Mucosa of descending colon (tissue), 3 donors: Measurements from ENCODE around the gene UGT1A1. TPM values are rescaled to one million over a fixed set of nuclear protein-coding genes. Genes with fewer than 3 reads are reported as not detected.

ENCODE experiments used
- ATAC-seq: fragments of 200-7000 bp; cut with Tn5 transposase; one replicate; pipeline ENCODE4 v1.9.1; 2020; ENCODE audit warnings: mild to moderate bottlenecking, moderate library complexity
- DNase-seq, 3 donors: peaks; one replicate each; pipeline ENCODE4 v3.0.0-alpha.2; 2020
- H3K36me3 ChIP-seq: fragments of 200-600 bp; one replicate; pipeline ENCODE4 v1.8.0; 2021; ENCODE audit warnings: low read depth, mild to moderate bottlenecking
- H3K4me1 ChIP-seq: fragments of 200-600 bp; one replicate; pipeline ENCODE4 v1.8.0; 2021; ENCODE audit warnings: low read depth, mild to moderate bottlenecking
- H3K4me3 ChIP-seq: fragments of 200-600 bp; one replicate; pipeline ENCODE4 v1.8.0; 2021; ENCODE audit warnings: mild to moderate bottlenecking
- H3K9me3 ChIP-seq: fragments of 200-600 bp; one replicate; pipeline ENCODE4 v1.8.0; 2021; ENCODE audit warnings: mild to moderate bottlenecking
- CTCF ChIP-seq: fragments of 200-600 bp; IDR thresholded peaks from one replicate; pipeline ENCODE4 v1.8.0; 2022; ENCODE audit warnings: antibody characterized with exemption, mild to moderate bottlenecking
- intact Hi-C, 2 donors: fragments of 100-400 bp; cut with DNase I in 1 of 2; cut with micrococcal nuclease in 1 of 2; formaldehyde crosslinking; loops; one replicate each; pipeline versions ENCODE4 v1.11.0 to v1.11.1; 2022; cut with DNase I, micrococcal nuclease
- total RNA-seq, 3 donors: library from RNA; stranded (reverse); fragmentation: NEBNext Ultra II Directional in 2 of 3; extraction: Animal tissue kit (Norgen Biotek cat#: 25700) in 2 of 3; gene quantifications; one replicate each; pipeline versions ENCODE4 v1.2.1 to v1.2.4, GENCODE V29; 2021 to 2023
- donor health status: DM: no; HTN: no; CAD: no; lungs with moderate emphysema.
- donor health status: DM: no; HTN: no; CAD: no.
- donor health status: DM: no; HTN: yes; CAD: no.

Gene UGT1A1
- total RNA-seq, 3 donors from 2014 or later = 4.0 to 7.0 (median 4.9) TPM

GRCh38 chr2:233803994-233804393 lies 43.9 kb downstream of the UGT1A1 start:
- no peak overlapping the region for H3K4me3 ChIP-seq
- intact Hi-C loops = no loop called here
- no peaks in the 10 kb centered on the region for H3K4me1 ChIP-seq
- DNase-seq (no peak), ATAC-seq (no peak)
- no peaks in the 10 kb centered on the region for H3K9me3 ChIP-seq
- TF ChIP-seq CTCF = no peak
- H3K36me3 ChIP-seq = no peaks in the 10 kb centered on the region

- Histone ChIP-seq H3K9me3 (no peaks in the 10 kb centered on the region), H3K4me3 (no peak overlapping the region), H3K4me1 (no peaks in the 10 kb centered on the region), H3K36me3 (no peaks in the 10 kb centered on the region)
- intact Hi-C loops = no loop called here
- ATAC-seq (no peak), DNase-seq (no peak)
- no peak for TF ChIP-seq CTCF
These were observed 47.3 kb downstream of the UGT1A1 start for GRCh38 chr2:233807215-233807865.

- intact Hi-C loops = no loop called here
- no peak for TF ChIP-seq CTCF
- Histone ChIP-seq H3K4me1 (no peaks in the 10 kb centered on the region), H3K4me3 (no peak overlapping the region), H3K9me3 (no peaks in the 10 kb centered on the region), H3K36me3 (no peaks in the 10 kb centered on the region)
- ATAC-seq (no peak), DNase-seq (no peak)
These were observed 48.2 kb downstream of the UGT1A1 start for GRCh38 chr2:233807966-233808935.

GRCh38 chr2:233810385-233810784 lies 50.3 kb downstream of the UGT1A1 start:
- no peaks in the 10 kb centered on the region for H3K4me1 ChIP-seq
- no peak overlapping the region for H3K4me3 ChIP-seq
- intact Hi-C loops = no loop called here
- no peak for TF ChIP-seq CTCF
- H3K36me3 ChIP-seq = no peaks in the 10 kb centered on the region
- no peak for ATAC-seq
- no peaks in the 10 kb centered on the region for H3K9me3 ChIP-seq
- DNase-seq = no peak

- H3K4me1 ChIP-seq = no peaks in the 10 kb centered on the region
- DNase-seq = no peak
- no peak for TF ChIP-seq CTCF
- no peak overlapping the region for H3K4me3 ChIP-seq
- intact Hi-C loops = no loop called here
- H3K36me3 ChIP-seq = no peaks in the 10 kb centered on the region
- no peak for ATAC-seq
- no peaks in the 10 kb centered on the region for H3K9me3 ChIP-seq
These were observed 51.0 kb downstream of the UGT1A1 start for GRCh38 chr2:233811087-233811486.
